Mesothelial cell of epicardium (in vitro differentiated cells): ENCODE results near the gene CD36. TPM values are rescaled to one million over a fixed set of nuclear protein-coding genes. Genes with fewer than 3 reads are reported as not detected.

Experiments
- DNase-seq, 2 experiments: peaks; one replicate each; pipeline ENCODE4 v3.0.0; 2021; ENCODE audit warnings: low spot score in 2 of 2; ENCODE audit not compliant: unreplicated experiment in 2 of 2
- H3K27ac Mint-ChIP-seq: 2 replicates; pipeline ENCODE4 v1.8.0; 2021; ENCODE audit warnings: mixed read lengths
- H3K27me3 Mint-ChIP-seq: 2 replicates; pipeline ENCODE4 v1.8.0; 2021; ENCODE audit warnings: low read depth, mixed read lengths
- H3K36me3 Mint-ChIP-seq: 2 replicates; pipeline ENCODE4 v1.8.0; 2021; ENCODE audit warnings: mixed read lengths
- H3K4me1 Mint-ChIP-seq: 2 replicates; pipeline ENCODE4 v1.8.0; 2021; ENCODE audit warnings: mixed read lengths
- H3K4me3 Mint-ChIP-seq: 2 replicates; pipeline ENCODE4 v1.8.0; 2021; ENCODE audit warnings: mild to moderate bottlenecking, moderate library complexity, mixed read lengths
- H3K9me3 Mint-ChIP-seq: 2 replicates; pipeline ENCODE4 v1.8.0; 2021; ENCODE audit warnings: mixed read lengths
- total RNA-seq: library from RNA; stranded (reverse); gene quantifications from 3 replicates; pipeline ENCODE4 v1.2.1, GENCODE V29; 2021
- TF ChIP-seq, protein P1 (sequence below): fragments of 200-600 bp; sonication (generic); IDR thresholded peaks from one replicate; pipeline ENCODE4 v1.5.0; 2021; ENCODE audit warnings: antibody characterized with exemption; ENCODE audit not compliant: unreplicated experiment

CD36 gene
- total RNA-seq, 1 donor from 2014 or later = 0.34 TPM

- Mint-ChIP-seq H3K9me3 (no peaks in the 10 kb centered on the region), H3K36me3 (no peaks in the 10 kb centered on the region), H3K27ac (no peak overlapping the region), H3K4me1 (peaks cover 8% of the 10 kb centered on the region), H3K4me3 (no peak overlapping the region), H3K27me3 (no peaks in the 10 kb centered on the region)
- TF ChIP-seq, protein P1, sequence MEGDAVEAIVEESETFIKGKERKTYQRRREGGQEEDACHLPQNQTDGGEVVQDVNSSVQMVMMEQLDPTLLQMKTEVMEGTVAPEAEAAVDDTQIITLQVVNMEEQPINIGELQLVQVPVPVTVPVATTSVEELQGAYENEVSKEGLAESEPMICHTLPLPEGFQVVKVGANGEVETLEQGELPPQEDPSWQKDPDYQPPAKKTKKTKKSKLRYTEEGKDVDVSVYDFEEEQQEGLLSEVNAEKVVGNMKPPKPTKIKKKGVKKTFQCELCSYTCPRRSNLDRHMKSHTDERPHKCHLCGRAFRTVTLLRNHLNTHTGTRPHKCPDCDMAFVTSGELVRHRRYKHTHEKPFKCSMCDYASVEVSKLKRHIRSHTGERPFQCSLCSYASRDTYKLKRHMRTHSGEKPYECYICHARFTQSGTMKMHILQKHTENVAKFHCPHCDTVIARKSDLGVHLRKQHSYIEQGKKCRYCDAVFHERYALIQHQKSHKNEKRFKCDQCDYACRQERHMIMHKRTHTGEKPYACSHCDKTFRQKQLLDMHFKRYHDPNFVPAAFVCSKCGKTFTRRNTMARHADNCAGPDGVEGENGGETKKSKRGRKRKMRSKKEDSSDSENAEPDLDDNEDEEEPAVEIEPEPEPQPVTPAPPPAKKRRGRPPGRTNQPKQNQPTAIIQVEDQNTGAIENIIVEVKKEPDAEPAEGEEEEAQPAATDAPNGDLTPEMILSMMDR = no peak
- no peak for DNase-seq
Measured at GRCh38 chr7:80678707-80679106, 40.3 kb downstream of the CD36 start.

DNA sequence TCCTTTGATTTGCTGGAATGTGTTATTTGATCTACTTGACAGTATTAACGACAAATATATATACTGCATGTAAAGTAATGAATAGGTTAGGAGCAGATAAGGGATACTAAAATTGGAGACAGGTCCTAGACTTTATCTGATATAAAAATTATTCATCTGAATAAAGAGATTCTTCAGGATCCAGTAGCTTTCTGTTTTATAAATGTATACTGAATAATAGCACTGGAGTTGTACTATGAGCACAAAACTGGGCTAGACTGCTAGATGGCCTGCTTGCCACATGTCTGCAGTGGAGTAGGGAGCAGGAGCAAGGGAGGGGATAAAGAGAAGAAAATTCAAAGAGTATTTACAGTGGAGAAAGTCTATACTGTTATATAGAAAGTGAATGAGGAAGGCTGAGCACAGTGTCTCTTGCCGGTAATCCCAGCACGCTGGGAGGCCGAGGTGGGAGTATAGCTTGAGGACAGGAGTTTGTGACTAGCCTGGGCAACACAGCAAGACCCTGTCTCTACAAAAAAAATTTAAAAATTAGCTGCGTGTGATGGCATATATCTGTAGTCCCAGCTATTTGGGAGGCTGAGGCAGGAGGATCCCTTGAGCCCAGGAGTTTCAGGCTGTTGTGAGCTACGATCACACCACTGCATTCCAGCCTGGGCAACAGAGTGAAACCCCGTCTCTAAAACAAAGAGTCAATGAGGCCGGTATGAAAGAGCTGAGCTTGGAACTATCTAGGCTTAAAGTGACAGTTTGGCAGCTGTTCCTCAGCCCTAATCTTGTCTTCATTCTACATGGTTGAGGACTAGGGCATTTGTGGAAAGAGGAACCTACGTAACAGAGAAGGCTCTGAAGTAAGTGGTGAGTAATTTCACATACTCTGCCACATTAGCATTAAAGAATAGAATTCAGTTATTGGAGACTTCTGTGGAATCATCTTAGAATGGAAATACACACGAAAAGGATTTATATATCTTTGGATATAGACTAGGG, 41.8 kb downstream of the CD36 start:
- no peak overlapping the region for H3K27ac Mint-ChIP-seq
- DNase-seq = no peak
- peaks cover 8% of the 10 kb centered on the region for H3K4me1 Mint-ChIP-seq
- H3K9me3 Mint-ChIP-seq = peaks cover 6% of the 10 kb centered on the region
- H3K4me3 Mint-ChIP-seq = no peak overlapping the region
- no peaks in the 10 kb centered on the region for H3K27me3 Mint-ChIP-seq
- TF ChIP-seq, protein P1 = no peak
- no peaks in the 10 kb centered on the region for H3K36me3 Mint-ChIP-seq

- H3K36me3 Mint-ChIP-seq = no peaks in the 10 kb centered on the region
- TF ChIP-seq, protein P1 = peak; percentile 20
- H3K27me3 Mint-ChIP-seq = no peaks in the 10 kb centered on the region
- no peak overlapping the region for H3K27ac Mint-ChIP-seq
- H3K4me3 Mint-ChIP-seq = no peak overlapping the region
- no peak for DNase-seq
- H3K4me1 Mint-ChIP-seq = peaks cover 8% of the 10 kb centered on the region
- peaks cover 6% of the 10 kb centered on the region for H3K9me3 Mint-ChIP-seq
Measured at GRCh38 chr7:80681272-80681885, 42.9 kb downstream of the CD36 start.

- H3K9me3 Mint-ChIP-seq = peaks cover 6% of the 10 kb centered on the region
- no peaks in the 10 kb centered on the region for H3K27me3 Mint-ChIP-seq
- TF ChIP-seq, protein P1 = no peak
- peaks cover 10% of the 10 kb centered on the region for H3K4me1 Mint-ChIP-seq
- no peak for DNase-seq
- H3K36me3 Mint-ChIP-seq = no peaks in the 10 kb centered on the region
- no peak overlapping the region for H3K27ac Mint-ChIP-seq
- no peak overlapping the region for H3K4me3 Mint-ChIP-seq
Measured at GRCh38 chr7:80682744-80683143, 44.3 kb downstream of the CD36 start.

DNA sequence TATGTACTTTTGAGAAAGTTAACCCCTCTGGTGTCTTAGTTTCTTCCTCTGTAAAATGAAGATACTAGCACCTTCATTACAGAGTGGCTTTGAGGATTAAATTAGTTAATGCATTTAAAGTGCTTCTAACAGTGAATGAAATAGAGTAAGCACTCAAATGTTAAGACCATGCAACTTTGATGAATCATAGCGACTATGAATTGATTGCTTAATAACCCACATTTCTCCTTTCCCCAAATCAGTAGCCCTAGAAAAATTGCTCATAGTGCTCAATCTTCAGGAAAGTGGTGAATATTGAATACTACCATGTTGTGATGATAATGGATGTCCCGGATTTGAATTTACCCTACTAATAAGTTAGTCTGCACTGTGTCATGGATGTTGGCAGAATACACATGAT, 48.1 kb downstream of the CD36 start:
- Mint-ChIP-seq H3K27me3 (no peaks in the 10 kb centered on the region), H3K4me3 (no peak overlapping the region), H3K9me3 (peaks cover 22% of the 10 kb centered on the region), H3K4me1 (peaks cover 13% of the 10 kb centered on the region), H3K36me3 (peaks cover 1% of the 10 kb centered on the region), H3K27ac (no peak overlapping the region)
- TF ChIP-seq, protein P1 = no peak
- no peak for DNase-seq
